MM.1S (cell line): ENCODE measurements around the gene MEIG1.

Source experiments
- DNase-seq: peaks from one replicate; pipeline ENCODE4 v3.0.0-alpha.2; 2015
- H2AFZ ChIP-seq: fragments of 300-600 bp; sonication (generic); 2 replicates; pipeline ENCODE4 v1.6.0; 2016; ENCODE audit warnings: antibody characterized with exemption, low read length
- H3F3A ChIP-seq: fragments of 300-600 bp; sonication (generic); 2 replicates; pipeline ENCODE4 v1.6.1; 2016; ENCODE audit warnings: mild to moderate bottlenecking, antibody characterized with exemption, low read length, moderate library complexity, mixed read lengths; ENCODE audit not compliant: insufficient read depth
- H3K27ac ChIP-seq: fragments of 300-600 bp; sonication (generic); 2 replicates; pipeline ENCODE4 v1.5.1; 2016; ENCODE audit warnings: mild to moderate bottlenecking, low read length
- H3K27me3 ChIP-seq: fragments of 300-600 bp; sonication (generic); replicated peaks from 2 replicates; pipeline ENCODE4 v1.6.0; 2016; ENCODE audit warnings: low read length; ENCODE audit not compliant: insufficient read depth
- H3K36me3 ChIP-seq: fragments of 300-600 bp; sonication (generic); replicated peaks from 2 replicates; pipeline ENCODE4 v1.6.1; 2016; ENCODE audit warnings: mild to moderate bottlenecking, low read length, mixed read lengths; ENCODE audit not compliant: insufficient read depth
- H3K4me1 ChIP-seq: fragments of 300-600 bp; sonication (generic); 2 replicates; pipeline ENCODE4 v1.6.1; 2016; ENCODE audit warnings: low read length, mixed read lengths
- H3K4me2 ChIP-seq: fragments of 300-600 bp; sonication (generic); 2 replicates; pipeline ENCODE4 v1.6.0; 2016; ENCODE audit warnings: low read depth, low read length
- H3K4me3 ChIP-seq: fragments of 300-600 bp; sonication (generic); 2 replicates; pipeline ENCODE4 v1.5.1; 2016; ENCODE audit warnings: low read length, mixed read lengths
- H3K79me2 ChIP-seq: fragments of 300-600 bp; sonication (generic); 2 replicates; pipeline ENCODE4 v1.6.1; 2016; ENCODE audit warnings: mixed run types, low read length, mixed read lengths
- H3K9ac ChIP-seq: fragments of 300-600 bp; sonication (generic); 2 replicates; pipeline ENCODE4 v1.6.1; 2016; ENCODE audit warnings: low read length, mixed read lengths
- H3K9me2 ChIP-seq: fragments of 300-600 bp; sonication (generic); replicated peaks from 2 replicates; pipeline ENCODE4 v1.6.1; 2016; ENCODE audit warnings: mild to moderate bottlenecking, low read length, mixed read lengths; ENCODE audit not compliant: insufficient read depth
- H3K9me3 ChIP-seq: fragments of 300-600 bp; sonication (generic); replicated peaks from 2 replicates; pipeline ENCODE4 v1.6.1; 2016; ENCODE audit warnings: mild to moderate bottlenecking, low read length, mixed read lengths; ENCODE audit not compliant: insufficient read depth
- H4K20me1 ChIP-seq: fragments of 300-600 bp; sonication (generic); 2 replicates; pipeline ENCODE4 v1.6.1; 2016; ENCODE audit warnings: mild to moderate bottlenecking, low read length, moderate library complexity, mixed read lengths; ENCODE audit not compliant: insufficient read depth
- EZH2 ChIP-seq: fragments of 300-600 bp; sonication (generic); optimal IDR thresholded peaks from 2 replicates; pipeline ENCODE3; 2017; ENCODE audit warnings: low read depth, mild to moderate bottlenecking, antibody characterized with exemption, low read length, mixed read lengths
- EZH2phosphoT487 ChIP-seq: fragments of 300-600 bp; sonication (generic); IDR thresholded peaks from 2 replicates; pipeline ENCODE4 v1.6.1; 2018; ENCODE audit warnings: antibody characterized with exemption, low read length
- TF ChIP-seq, protein P1 (sequence below): fragments of 300-600 bp; sonication (generic); IDR thresholded peaks from 2 replicates; pipeline ENCODE4 v1.5.1; 2016; ENCODE audit warnings: antibody characterized with exemption, low read length, mixed read lengths

MEIG1 gene

DNA sequence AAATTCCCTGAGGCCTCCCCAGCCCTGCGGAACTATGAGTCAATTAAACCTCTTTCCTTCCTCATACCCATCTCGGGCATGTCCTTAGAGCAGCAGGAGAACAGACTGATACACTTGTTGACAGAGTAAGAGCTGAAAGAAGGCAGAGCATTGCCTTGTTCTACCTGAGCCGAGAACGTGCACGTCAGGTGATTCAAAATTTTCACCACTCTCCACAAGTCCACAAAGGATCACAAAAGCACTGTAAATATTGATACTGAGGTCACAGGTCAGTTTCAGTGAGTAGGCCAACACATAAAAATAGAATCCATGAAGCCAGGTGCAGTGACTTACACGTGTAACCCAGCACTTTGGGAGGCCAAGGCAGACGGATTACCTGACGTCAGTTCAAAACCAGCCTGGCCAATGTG is 33.1 kb upstream of the MEIG1 start:
- Histone ChIP-seq H3K79me2 (peaks cover 51% of the 10 kb centered on the region), H2AFZ (no peak overlapping the region), H3K4me3 (no peak overlapping the region), H3K9me2 (no peaks in the 10 kb centered on the region), H3K9ac (peak overlapping the region; percentile 36), H4K20me1 (no peaks in the 10 kb centered on the region), H3K4me1 (peaks cover 25% of the 10 kb centered on the region), H3F3A (peaks cover 25% of the 10 kb centered on the region), H3K36me3 (peaks cover 20% of the 10 kb centered on the region), H3K27ac (peak overlapping the region; percentile 93), H3K27me3 (no peaks in the 10 kb centered on the region), H3K4me2 (peak overlapping the region; percentile 25; the same call in 1 of the 2 replicates), H3K9me3 (no peaks in the 10 kb centered on the region)
- TF ChIP-seq EZH2phosphoT487 (no peak), EZH2 (no peak)
- TF ChIP-seq, protein P1, sequence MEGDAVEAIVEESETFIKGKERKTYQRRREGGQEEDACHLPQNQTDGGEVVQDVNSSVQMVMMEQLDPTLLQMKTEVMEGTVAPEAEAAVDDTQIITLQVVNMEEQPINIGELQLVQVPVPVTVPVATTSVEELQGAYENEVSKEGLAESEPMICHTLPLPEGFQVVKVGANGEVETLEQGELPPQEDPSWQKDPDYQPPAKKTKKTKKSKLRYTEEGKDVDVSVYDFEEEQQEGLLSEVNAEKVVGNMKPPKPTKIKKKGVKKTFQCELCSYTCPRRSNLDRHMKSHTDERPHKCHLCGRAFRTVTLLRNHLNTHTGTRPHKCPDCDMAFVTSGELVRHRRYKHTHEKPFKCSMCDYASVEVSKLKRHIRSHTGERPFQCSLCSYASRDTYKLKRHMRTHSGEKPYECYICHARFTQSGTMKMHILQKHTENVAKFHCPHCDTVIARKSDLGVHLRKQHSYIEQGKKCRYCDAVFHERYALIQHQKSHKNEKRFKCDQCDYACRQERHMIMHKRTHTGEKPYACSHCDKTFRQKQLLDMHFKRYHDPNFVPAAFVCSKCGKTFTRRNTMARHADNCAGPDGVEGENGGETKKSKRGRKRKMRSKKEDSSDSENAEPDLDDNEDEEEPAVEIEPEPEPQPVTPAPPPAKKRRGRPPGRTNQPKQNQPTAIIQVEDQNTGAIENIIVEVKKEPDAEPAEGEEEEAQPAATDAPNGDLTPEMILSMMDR: no peak
- peak; percentile 80 for DNase-seq

DNA sequence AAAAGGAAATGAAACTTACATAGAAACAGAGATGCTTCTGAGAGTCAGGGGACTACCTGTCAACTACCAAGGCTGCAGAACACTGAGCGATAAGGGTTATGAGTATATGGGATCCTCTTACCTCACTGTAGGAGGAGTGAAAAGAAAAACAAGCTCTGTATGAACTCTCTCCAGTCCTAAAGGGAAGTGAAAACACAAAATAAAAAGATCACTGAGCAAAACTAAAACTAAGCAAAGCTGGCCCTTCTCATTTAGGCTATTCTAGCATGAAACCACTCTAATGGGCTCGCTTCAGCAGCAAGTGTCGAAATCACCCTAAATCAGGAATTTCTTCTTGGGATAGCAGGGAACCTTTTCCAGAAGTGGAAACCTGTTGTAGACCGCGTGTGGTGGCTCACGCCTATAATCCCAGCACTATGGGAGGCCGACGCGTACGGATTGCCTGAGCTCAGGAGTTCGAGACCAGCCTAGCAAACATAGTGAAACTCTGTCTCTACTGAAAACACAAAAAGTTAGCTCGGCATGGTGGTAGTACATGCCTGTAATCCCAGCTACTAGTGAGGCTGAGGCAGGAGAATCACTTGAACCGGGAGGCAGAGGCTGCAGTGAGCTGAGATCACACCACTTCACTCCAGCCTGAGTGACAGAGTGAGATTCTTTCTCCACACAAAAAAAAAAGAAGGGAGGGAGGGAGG is 32.3 kb upstream of the MEIG1 start:
- Histone ChIP-seq H3K9me2 (no peaks in the 10 kb centered on the region), H3K9ac (peak overlapping the region; percentile 59; the same call in 1 of the 2 replicates), H3K9me3 (no peaks in the 10 kb centered on the region), H3K27ac (peak overlapping the region; percentile 93), H3K79me2 (peaks cover 46% of the 10 kb centered on the region), H3K4me3 (no peak overlapping the region), H3K4me1 (peaks cover 25% of the 10 kb centered on the region), H3K27me3 (no peaks in the 10 kb centered on the region), H3K4me2 (peak overlapping the region; percentile 31; the same call in 1 of the 2 replicates), H2AFZ (no peak overlapping the region), H4K20me1 (no peaks in the 10 kb centered on the region), H3K36me3 (peaks cover 15% of the 10 kb centered on the region), H3F3A (peaks cover 25% of the 10 kb centered on the region)
- DNase-seq: peak; percentile 58
- TF ChIP-seq, protein P1: no peak
- TF ChIP-seq EZH2phosphoT487: no peak
- no peak for TF ChIP-seq EZH2

DNA sequence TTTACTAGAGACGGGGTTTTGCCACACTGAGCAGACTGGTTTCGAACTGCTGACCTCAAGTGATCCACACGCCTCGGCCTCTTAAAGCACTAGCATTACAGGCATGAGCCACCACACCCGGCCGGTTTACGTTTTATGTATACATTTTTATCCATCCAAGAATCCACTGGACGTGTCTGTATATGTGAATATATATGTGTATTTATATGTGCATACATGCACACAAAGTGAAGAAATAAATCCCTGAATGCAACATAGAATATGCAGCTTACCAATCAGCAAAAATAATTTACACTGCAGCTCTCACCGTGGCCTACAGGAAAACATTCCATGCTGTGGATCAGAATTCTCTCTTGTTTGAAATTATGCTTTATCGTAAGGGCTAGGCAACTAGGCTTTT is 28.6 kb upstream of the MEIG1 start:
- Histone ChIP-seq H3K9ac (no peak overlapping the region), H3K9me2 (no peaks in the 10 kb centered on the region), H3K4me3 (no peak overlapping the region), H3K27ac (no peak overlapping the region), H3K4me1 (peaks cover 22% of the 10 kb centered on the region), H3F3A (peaks cover 22% of the 10 kb centered on the region), H4K20me1 (no peaks in the 10 kb centered on the region), H3K4me2 (no peak overlapping the region), H3K9me3 (no peaks in the 10 kb centered on the region), H3K27me3 (no peaks in the 10 kb centered on the region), H2AFZ (no peak overlapping the region), H3K79me2 (peaks cover 19% of the 10 kb centered on the region), H3K36me3 (peaks cover 13% of the 10 kb centered on the region)
- TF ChIP-seq EZH2phosphoT487: no peak
- TF ChIP-seq, protein P1: no peak
- TF ChIP-seq EZH2: no peak
- DNase-seq: no peak
